Liver (tissue), 9 donors: ENCODE measurements around the gene GPM6B. TPM values are rescaled to one million over a fixed set of nuclear protein-coding genes. Genes with fewer than 3 reads are reported as not detected.

Source experiments
- DNase-seq: peaks from one replicate; pipeline ENCODE4 v3.0.0-alpha.2; 2017; ENCODE audit warnings: low spot score
- H3K27ac ChIP-seq, 2 donors: one replicate each; pipeline ENCODE4 v1.7.0; 2013; ENCODE audit warnings: inconsistent platforms in 2 of 2, low read length in 2 of 2, control low read depth in 1 of 2, low read depth in 1 of 2, mild to moderate bottlenecking in 1 of 2
- H3K27me3 ChIP-seq, 4 donors: one replicate each; pipeline versions ENCODE4 v1.6.1 to v1.7.0; 2013; ENCODE audit warnings: low read length in 3 of 4, inconsistent platforms in 1 of 4, mild to moderate bottlenecking in 1 of 4, moderate library complexity in 1 of 4; ENCODE audit not compliant: control insufficient read depth in 4 of 4, insufficient read depth in 4 of 4
- H3K36me3 ChIP-seq, 4 donors: one replicate each; pipeline versions ENCODE4 v1.6.1 to v1.7.0; 2013; ENCODE audit warnings: low read length in 3 of 4, mild to moderate bottlenecking in 3 of 4, low read depth in 1 of 4, moderate library complexity in 1 of 4; ENCODE audit not compliant: control insufficient read depth in 4 of 4, insufficient read depth in 3 of 4
- H3K4me1 ChIP-seq, 4 donors: one replicate each; pipeline versions ENCODE4 v1.6.1 to v1.7.0; 2013; ENCODE audit warnings: low read length in 3 of 4, mild to moderate bottlenecking in 3 of 4, moderate library complexity in 1 of 4; ENCODE audit not compliant: control insufficient read depth in 4 of 4, insufficient read depth in 4 of 4
- H3K4me3 ChIP-seq, 3 donors: one replicate each; pipeline versions ENCODE4 v1.6.1 to v1.7.0; 2013; ENCODE audit warnings: low read length in 3 of 3, control low read depth in 1 of 3, low read depth in 1 of 3, mild to moderate bottlenecking in 1 of 3
- H3K9ac ChIP-seq, 2 donors: one replicate each; pipeline ENCODE4 v1.7.0; 2013; ENCODE audit warnings: low read length in 2 of 2, mild to moderate bottlenecking in 2 of 2, moderate library complexity in 2 of 2, control low read depth in 1 of 2, low read depth in 1 of 2
- H3K9me3 ChIP-seq, 4 donors: one replicate each; pipeline versions ENCODE4 v1.6.1 to v1.7.0; 2013; ENCODE audit warnings: low read length in 3 of 4; ENCODE audit not compliant: control insufficient read depth in 4 of 4
- EGR1 ChIP-seq, 2 donors: IDR thresholded peaks; 2 replicates each; pipeline ENCODE4 v1.6.1; 2016 to 2018; ENCODE audit warnings: antibody characterized with exemption in 2 of 2, low read depth in 2 of 2
- FOXA1 ChIP-seq: IDR thresholded peaks from 2 replicates; pipeline ENCODE4 v1.6.1; 2016; ENCODE audit warnings: antibody characterized with exemption
- FOXA2 ChIP-seq: IDR thresholded peaks from 2 replicates; pipeline ENCODE4 v1.6.1; 2016; ENCODE audit warnings: antibody characterized with exemption
- GABPA ChIP-seq, 2 donors: IDR thresholded peaks in 1 of 2; conservative IDR thresholded peaks in 1 of 2; 2 replicates each; pipeline ENCODE4 v1.6.1; 2016; ENCODE audit warnings: antibody characterized with exemption in 2 of 2, mild to moderate bottlenecking in 1 of 2, moderate library complexity in 1 of 2
- HNF4A ChIP-seq, 2 donors: conservative IDR thresholded peaks; 2 replicates each; pipeline ENCODE4 v1.6.1; 2016; ENCODE audit warnings: antibody characterized with exemption in 2 of 2, mild to moderate bottlenecking in 2 of 2
- HNF4G ChIP-seq: IDR thresholded peaks from 2 replicates; pipeline ENCODE4 v1.6.1; 2016; ENCODE audit warnings: antibody characterized with exemption
- JUND ChIP-seq, 2 donors: IDR thresholded peaks; 2 replicates each; pipeline ENCODE4 v1.6.1; 2016; ENCODE audit warnings: antibody characterized with exemption in 2 of 2
- NR2F2 ChIP-seq: IDR thresholded peaks from 2 replicates; pipeline ENCODE4 v1.6.1; 2016; ENCODE audit warnings: antibody characterized with exemption
- RAD21 ChIP-seq, 2 donors: IDR thresholded peaks; 2 replicates each; pipeline ENCODE4 v1.6.1; 2016; ENCODE audit warnings: antibody characterized with exemption in 2 of 2, mild to moderate bottlenecking in 2 of 2
- RXRA ChIP-seq, 2 donors: IDR thresholded peaks; 2 replicates each; pipeline ENCODE4 v1.6.1; 2017 to 2018; ENCODE audit warnings: antibody characterized with exemption in 2 of 2, mild to moderate bottlenecking in 1 of 2
- SP1 ChIP-seq: IDR thresholded peaks from 2 replicates; pipeline ENCODE4 v1.6.1; 2018; ENCODE audit warnings: antibody characterized with exemption, mild to moderate bottlenecking
- TAF1 ChIP-seq: conservative IDR thresholded peaks from 2 replicates; pipeline ENCODE4 v1.6.1; 2016; ENCODE audit warnings: antibody characterized with exemption, mild to moderate bottlenecking
- YY1 ChIP-seq: IDR thresholded peaks from 2 replicates; pipeline ENCODE4 v1.6.1; 2016; ENCODE audit warnings: antibody characterized with exemption, mild to moderate bottlenecking
- WGBS: extraction: QIAGEN DNeasy Blood & Tissue Kit; methylation state at CpG from one replicate; pipeline ENCODE4 v1.1.7; 2013; 5-methylcytosine and 5-hydroxymethylcytosine counted together
- polyA plus RNA-seq, 2 donors: library from polyadenylated mRNA; stranded (reverse) in 1 of 2; unstranded in 1 of 2; fragments of 200-250 nt in 1 of 2; fragments of >200 nt in 1 of 2; fragmentation: Nextera tagmentation in 1 of 2; extraction: Ambion mirVana in 1 of 2; gene quantifications; one replicate each; pipeline versions ENCODE4 v1.2.1 to v1.2.3, GENCODE V29; 2013 to 2015
- total RNA-seq, 2 donors: library from RNA; depleted of rRNA; stranded (reverse); fragments of >200 nt; gene quantifications; one replicate each; pipeline ENCODE4 v1.2.3, GENCODE V29; 2014
- TF ChIP-seq, protein P1 (sequence below): IDR thresholded peaks from 2 replicates; pipeline ENCODE4 v1.6.1; 2016; ENCODE audit warnings: antibody characterized with exemption, mild to moderate bottlenecking
- TF ChIP-seq, protein P2 (sequence below): IDR thresholded peaks from 2 replicates; pipeline ENCODE4 v1.6.1; 2016; ENCODE audit warnings: antibody characterized with exemption
- TF ChIP-seq, protein P3 (sequence below): IDR thresholded peaks from 2 replicates; pipeline ENCODE4 v1.6.1; 2016; ENCODE audit warnings: antibody characterized with exemption
- TF ChIP-seq, protein P4 (sequence below): fragments of 150-350 bp; IDR thresholded peaks from 2 replicates; pipeline ENCODE4 v1.5.1; 2017; ENCODE audit warnings: improper control_type of control experiment, low read depth, low read length; ENCODE audit not compliant: missing input control
- TF ChIP-seq, protein P5 (sequence below): IDR thresholded peaks from 2 replicates; pipeline ENCODE4 v1.6.1; 2016; ENCODE audit warnings: antibody characterized with exemption
- donor health status: healthy.
- donor health status: healthy.
- donor health status: healthy.
- donor health status: healthy.
- donor health status: healthy.

The GPM6B gene, protein sequence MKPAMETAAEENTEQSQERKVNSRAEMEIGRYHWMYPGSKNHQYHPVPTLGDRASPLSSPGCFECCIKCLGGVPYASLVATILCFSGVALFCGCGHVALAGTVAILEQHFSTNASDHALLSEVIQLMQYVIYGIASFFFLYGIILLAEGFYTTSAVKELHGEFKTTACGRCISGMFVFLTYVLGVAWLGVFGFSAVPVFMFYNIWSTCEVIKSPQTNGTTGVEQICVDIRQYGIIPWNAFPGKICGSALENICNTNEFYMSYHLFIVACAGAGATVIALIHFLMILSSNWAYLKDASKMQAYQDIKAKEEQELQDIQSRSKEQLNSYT
- total RNA-seq: under 1 TPM; 0.42 to 0.84 TPM
- 1 to 10 TPM in 1 of 2 donors, under 1 TPM in 1; 0.60 to 2.3 TPM for polyA plus RNA-seq

DNA sequence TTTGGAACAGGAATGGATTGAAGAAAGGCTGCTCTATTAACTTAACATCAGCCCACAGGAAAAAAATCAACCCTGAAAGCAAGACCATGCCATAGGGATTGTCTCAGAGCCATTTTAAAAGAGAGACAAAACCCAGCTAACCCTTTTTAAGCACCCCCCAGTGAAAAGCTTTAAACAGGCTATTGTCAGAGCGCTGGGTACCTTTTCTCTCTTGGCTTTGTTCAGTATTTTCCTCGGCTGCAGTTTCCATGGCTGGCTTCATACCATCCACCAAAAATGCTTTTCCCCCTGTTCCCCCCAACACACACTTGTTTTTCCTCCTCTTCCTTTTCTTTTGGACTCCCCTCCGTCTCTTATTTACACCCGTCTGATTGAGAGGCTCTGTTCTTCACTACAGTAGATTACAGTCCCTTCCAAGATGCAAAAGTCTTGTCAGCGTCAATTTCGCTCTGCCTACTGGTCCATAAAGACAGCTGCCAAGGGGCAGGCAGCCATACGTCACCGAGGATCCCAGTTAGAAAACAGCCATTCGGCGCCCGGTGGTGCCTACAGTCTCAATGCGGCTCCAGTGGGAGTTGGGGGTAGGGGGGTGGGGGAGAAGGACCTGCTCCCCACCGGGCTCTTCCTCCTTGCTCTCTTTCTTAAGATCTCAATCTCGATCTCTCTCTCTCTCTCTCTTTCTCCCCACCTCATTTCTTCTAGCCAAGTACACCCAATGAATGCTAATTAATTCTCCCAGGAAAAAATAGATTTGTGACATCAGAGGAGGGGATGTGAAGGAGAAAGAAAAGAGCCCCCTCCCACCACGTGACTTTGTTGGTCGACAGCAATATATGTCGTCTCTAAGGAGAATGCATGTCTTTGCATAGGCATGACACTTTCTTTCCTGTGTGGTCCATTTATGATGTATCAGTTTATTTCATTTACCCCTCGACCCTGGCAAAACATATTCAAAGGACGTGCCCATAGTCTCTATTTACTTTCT is at the start of gene GPM6B:
TSS of gene GPM6B (minus strand) at position 451 of the 985 bp plus-strand sequence. CDS start at position 262, 189 bp downstream.
- WGBS: 33% methylated on average over 19 of the region's 19 CpGs
- peaks cover 0 to 2% (median 0%) of the 10 kb centered on the region in 4 donors for H3K27me3 ChIP-seq

More for the DNA sequence above, at the start of gene GPM6B:
- Histone ChIP-seq H3K9ac (no peak within 1 kb of the TSS), H3K9me3 (no peaks in the 10 kb centered on the region), H3K4me3 (no peak within 1 kb of the TSS), H3K27ac (no peak within 1 kb of the TSS), H3K4me1 (no peaks in the 10 kb centered on the region), H3K36me3 (no peaks in the 10 kb centered on the region)
- TF ChIP-seq, protein P1, sequence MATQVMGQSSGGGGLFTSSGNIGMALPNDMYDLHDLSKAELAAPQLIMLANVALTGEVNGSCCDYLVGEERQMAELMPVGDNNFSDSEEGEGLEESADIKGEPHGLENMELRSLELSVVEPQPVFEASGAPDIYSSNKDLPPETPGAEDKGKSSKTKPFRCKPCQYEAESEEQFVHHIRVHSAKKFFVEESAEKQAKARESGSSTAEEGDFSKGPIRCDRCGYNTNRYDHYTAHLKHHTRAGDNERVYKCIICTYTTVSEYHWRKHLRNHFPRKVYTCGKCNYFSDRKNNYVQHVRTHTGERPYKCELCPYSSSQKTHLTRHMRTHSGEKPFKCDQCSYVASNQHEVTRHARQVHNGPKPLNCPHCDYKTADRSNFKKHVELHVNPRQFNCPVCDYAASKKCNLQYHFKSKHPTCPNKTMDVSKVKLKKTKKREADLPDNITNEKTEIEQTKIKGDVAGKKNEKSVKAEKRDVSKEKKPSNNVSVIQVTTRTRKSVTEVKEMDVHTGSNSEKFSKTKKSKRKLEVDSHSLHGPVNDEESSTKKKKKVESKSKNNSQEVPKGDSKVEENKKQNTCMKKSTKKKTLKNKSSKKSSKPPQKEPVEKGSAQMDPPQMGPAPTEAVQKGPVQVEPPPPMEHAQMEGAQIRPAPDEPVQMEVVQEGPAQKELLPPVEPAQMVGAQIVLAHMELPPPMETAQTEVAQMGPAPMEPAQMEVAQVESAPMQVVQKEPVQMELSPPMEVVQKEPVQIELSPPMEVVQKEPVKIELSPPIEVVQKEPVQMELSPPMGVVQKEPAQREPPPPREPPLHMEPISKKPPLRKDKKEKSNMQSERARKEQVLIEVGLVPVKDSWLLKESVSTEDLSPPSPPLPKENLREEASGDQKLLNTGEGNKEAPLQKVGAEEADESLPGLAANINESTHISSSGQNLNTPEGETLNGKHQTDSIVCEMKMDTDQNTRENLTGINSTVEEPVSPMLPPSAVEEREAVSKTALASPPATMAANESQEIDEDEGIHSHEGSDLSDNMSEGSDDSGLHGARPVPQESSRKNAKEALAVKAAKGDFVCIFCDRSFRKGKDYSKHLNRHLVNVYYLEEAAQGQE: no peak
- TF ChIP-seq HNF4G (no peak), YY1 (no peak), SP1 (no peak), HNF4A (conservative IDR thresholded peaks at IDR 0.05) (no peak), JUND (IDR thresholded peaks at IDR 0.05) (no peak), RAD21 (IDR thresholded peaks at IDR 0.05) (no peak), NR2F2 (no peak), TAF1 (no peak), FOXA2 (no peak), GABPA (IDR thresholded peaks at IDR 0.05 in 1 of 2, conservative IDR thresholded peaks at IDR 0.05 in 1 of 2) (no peak), RXRA (IDR thresholded peaks at IDR 0.05) (no peak), EGR1 (IDR thresholded peaks at IDR 0.05; ENCODE audit: low read depth in 2 of 2) (no peak), FOXA1 (no peak)
- TF ChIP-seq, protein P2, sequence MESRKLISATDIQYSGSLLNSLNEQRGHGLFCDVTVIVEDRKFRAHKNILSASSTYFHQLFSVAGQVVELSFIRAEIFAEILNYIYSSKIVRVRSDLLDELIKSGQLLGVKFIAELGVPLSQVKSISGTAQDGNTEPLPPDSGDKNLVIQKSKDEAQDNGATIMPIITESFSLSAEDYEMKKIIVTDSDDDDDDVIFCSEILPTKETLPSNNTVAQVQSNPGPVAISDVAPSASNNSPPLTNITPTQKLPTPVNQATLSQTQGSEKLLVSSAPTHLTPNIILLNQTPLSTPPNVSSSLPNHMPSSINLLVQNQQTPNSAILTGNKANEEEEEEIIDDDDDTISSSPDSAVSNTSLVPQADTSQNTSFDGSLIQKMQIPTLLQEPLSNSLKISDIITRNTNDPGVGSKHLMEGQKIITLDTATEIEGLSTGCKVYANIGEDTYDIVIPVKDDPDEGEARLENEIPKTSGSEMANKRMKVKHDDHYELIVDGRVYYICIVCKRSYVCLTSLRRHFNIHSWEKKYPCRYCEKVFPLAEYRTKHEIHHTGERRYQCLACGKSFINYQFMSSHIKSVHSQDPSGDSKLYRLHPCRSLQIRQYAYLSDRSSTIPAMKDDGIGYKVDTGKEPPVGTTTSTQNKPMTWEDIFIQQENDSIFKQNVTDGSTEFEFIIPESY: no peak
- TF ChIP-seq, protein P3, sequence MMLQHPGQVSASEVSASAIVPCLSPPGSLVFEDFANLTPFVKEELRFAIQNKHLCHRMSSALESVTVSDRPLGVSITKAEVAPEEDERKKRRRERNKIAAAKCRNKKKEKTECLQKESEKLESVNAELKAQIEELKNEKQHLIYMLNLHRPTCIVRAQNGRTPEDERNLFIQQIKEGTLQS: no peak
- TF ChIP-seq, protein P4, sequence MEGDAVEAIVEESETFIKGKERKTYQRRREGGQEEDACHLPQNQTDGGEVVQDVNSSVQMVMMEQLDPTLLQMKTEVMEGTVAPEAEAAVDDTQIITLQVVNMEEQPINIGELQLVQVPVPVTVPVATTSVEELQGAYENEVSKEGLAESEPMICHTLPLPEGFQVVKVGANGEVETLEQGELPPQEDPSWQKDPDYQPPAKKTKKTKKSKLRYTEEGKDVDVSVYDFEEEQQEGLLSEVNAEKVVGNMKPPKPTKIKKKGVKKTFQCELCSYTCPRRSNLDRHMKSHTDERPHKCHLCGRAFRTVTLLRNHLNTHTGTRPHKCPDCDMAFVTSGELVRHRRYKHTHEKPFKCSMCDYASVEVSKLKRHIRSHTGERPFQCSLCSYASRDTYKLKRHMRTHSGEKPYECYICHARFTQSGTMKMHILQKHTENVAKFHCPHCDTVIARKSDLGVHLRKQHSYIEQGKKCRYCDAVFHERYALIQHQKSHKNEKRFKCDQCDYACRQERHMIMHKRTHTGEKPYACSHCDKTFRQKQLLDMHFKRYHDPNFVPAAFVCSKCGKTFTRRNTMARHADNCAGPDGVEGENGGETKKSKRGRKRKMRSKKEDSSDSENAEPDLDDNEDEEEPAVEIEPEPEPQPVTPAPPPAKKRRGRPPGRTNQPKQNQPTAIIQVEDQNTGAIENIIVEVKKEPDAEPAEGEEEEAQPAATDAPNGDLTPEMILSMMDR: no peak
- TF ChIP-seq, protein P5, sequence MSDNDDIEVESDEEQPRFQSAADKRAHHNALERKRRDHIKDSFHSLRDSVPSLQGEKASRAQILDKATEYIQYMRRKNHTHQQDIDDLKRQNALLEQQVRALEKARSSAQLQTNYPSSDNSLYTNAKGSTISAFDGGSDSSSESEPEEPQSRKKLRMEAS: no peak
- no peak for DNase-seq
